KMS-11 (cell line): ENCODE data around the gene MAP3K7CL.

Experiments used
- H2AFZ ChIP-seq: fragments of 200-600 bp; sonication (generic); 2 replicates; pipeline ENCODE4 v1.6.1; 2016; ENCODE audit warnings: antibody characterized with exemption, mixed run types, low read depth
- H3K27ac ChIP-seq: fragments of 200-600 bp; sonication (generic); 2 replicates; pipeline ENCODE4 v1.6.1; 2016; ENCODE audit warnings: mild to moderate bottlenecking, mixed run types
- H3K27me3 ChIP-seq: fragments of 200-600 bp; sonication (generic); 2 replicates; pipeline ENCODE4 v1.6.1; 2017; ENCODE audit warnings: mild to moderate bottlenecking, low read depth, mixed run types, moderate library complexity; ENCODE audit not compliant: insufficient read depth
- H3K36me3 ChIP-seq: fragments of 200-600 bp; sonication (generic); 2 replicates; pipeline ENCODE4 v1.6.1; 2017; ENCODE audit warnings: mild to moderate bottlenecking, mixed run types; ENCODE audit not compliant: insufficient read depth
- H3K4me1 ChIP-seq: fragments of 200-600 bp; sonication (generic); 2 replicates; pipeline ENCODE4 v1.6.1; 2016; ENCODE audit warnings: mild to moderate bottlenecking, low read depth, mixed run types; ENCODE audit not compliant: poor library complexity, severe bottlenecking
- H3K4me2 ChIP-seq: fragments of 200-600 bp; sonication (generic); 2 replicates; pipeline ENCODE4 v1.7.0; 2016; ENCODE audit warnings: mild to moderate bottlenecking, mixed run types
- H3K4me3 ChIP-seq: fragments of 200-600 bp; sonication (generic); IDR thresholded peaks from 2 replicates; pipeline ENCODE4 v1.6.1; 2017; ENCODE audit warnings: low read depth, low read length, mixed read lengths; ENCODE audit not compliant: insufficient read depth
- H3K79me2 ChIP-seq: fragments of 200-600 bp; sonication (generic); 2 replicates; pipeline ENCODE4 v1.6.1; 2016; ENCODE audit warnings: low read depth, mixed run types; ENCODE audit not compliant: insufficient read depth
- H3K9ac ChIP-seq: fragments of 200-600 bp; sonication (generic); 2 replicates; pipeline ENCODE4 v1.6.1; 2016; ENCODE audit warnings: mild to moderate bottlenecking, mixed run types
- H4K20me1 ChIP-seq: fragments of 200-600 bp; sonication (generic); 2 replicates; pipeline ENCODE4 v1.6.1; 2016; ENCODE audit warnings: mild to moderate bottlenecking, mixed run types; ENCODE audit not compliant: insufficient read depth
- TF ChIP-seq, protein P1 (sequence below): fragments of 200-600 bp; sonication (generic); conservative IDR thresholded peaks from 2 replicates; pipeline ENCODE4 v1.6.1; 2017; ENCODE audit warnings: low read depth, mild to moderate bottlenecking, antibody characterized with exemption, low read length, moderate library complexity, mixed read lengths

MAP3K7CL gene

GRCh38 chr21:29205009-29205408 lies 74.6 kb downstream of the MAP3K7CL start:
- Histone ChIP-seq H3K79me2 (no peaks in the 10 kb centered on the region), H3K4me1 (no peaks in the 10 kb centered on the region), H3K9ac (no peak overlapping the region), H3K27ac (no peak overlapping the region), H3K4me2 (no peak overlapping the region), H2AFZ (no peak overlapping the region), H3K27me3 (no peaks in the 10 kb centered on the region), H4K20me1 (no peaks in the 10 kb centered on the region), H3K36me3 (no peaks in the 10 kb centered on the region), H3K4me3 (no peak overlapping the region)
- TF ChIP-seq, protein P1, sequence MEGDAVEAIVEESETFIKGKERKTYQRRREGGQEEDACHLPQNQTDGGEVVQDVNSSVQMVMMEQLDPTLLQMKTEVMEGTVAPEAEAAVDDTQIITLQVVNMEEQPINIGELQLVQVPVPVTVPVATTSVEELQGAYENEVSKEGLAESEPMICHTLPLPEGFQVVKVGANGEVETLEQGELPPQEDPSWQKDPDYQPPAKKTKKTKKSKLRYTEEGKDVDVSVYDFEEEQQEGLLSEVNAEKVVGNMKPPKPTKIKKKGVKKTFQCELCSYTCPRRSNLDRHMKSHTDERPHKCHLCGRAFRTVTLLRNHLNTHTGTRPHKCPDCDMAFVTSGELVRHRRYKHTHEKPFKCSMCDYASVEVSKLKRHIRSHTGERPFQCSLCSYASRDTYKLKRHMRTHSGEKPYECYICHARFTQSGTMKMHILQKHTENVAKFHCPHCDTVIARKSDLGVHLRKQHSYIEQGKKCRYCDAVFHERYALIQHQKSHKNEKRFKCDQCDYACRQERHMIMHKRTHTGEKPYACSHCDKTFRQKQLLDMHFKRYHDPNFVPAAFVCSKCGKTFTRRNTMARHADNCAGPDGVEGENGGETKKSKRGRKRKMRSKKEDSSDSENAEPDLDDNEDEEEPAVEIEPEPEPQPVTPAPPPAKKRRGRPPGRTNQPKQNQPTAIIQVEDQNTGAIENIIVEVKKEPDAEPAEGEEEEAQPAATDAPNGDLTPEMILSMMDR: no peak

- TF ChIP-seq, protein P1: no peak
- no peak overlapping the region for H2AFZ ChIP-seq
- no peaks in the 10 kb centered on the region for H3K36me3 ChIP-seq
- H4K20me1 ChIP-seq: no peaks in the 10 kb centered on the region
- no peaks in the 10 kb centered on the region for H3K27me3 ChIP-seq
- H3K4me3 ChIP-seq: no peak overlapping the region
- H3K27ac ChIP-seq: no peak overlapping the region
- no peak overlapping the region for H3K4me2 ChIP-seq
- no peak overlapping the region for H3K9ac ChIP-seq
- no peaks in the 10 kb centered on the region for H3K4me1 ChIP-seq
- no peaks in the 10 kb centered on the region for H3K79me2 ChIP-seq
Observed at GRCh38 chr21:29205988-29206387, 75.5 kb downstream of the MAP3K7CL start.

GRCh38 chr21:29206445-29206844 lies 76.0 kb downstream of the MAP3K7CL start:
- TF ChIP-seq, protein P1: no peak
- Histone ChIP-seq H3K27ac (no peak overlapping the region), H3K36me3 (no peaks in the 10 kb centered on the region), H3K4me2 (no peak overlapping the region), H3K9ac (no peak overlapping the region), H3K27me3 (no peaks in the 10 kb centered on the region), H3K79me2 (no peaks in the 10 kb centered on the region), H4K20me1 (no peaks in the 10 kb centered on the region), H3K4me3 (no peak overlapping the region), H3K4me1 (no peaks in the 10 kb centered on the region), H2AFZ (no peak overlapping the region)

DNA sequence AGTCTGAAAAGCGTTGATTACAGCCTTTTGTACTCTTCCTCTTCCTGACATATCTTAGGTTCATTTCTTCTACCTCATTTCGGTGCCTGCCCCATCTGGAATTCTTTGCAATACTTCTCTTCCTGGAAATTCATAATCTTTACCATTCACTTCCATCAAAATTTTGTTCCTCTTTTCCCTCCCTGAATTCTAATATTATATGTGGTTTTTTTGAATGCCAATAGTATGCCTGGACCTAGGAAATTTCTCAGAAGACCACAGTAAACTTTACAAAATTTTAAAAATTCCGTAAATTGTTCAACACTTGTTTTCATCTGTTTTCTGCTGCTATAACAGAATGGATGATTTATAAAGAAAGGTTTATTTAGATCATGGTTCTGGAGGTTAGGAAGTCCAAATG lies 76.8 kb downstream of the MAP3K7CL start:
- H3K27ac ChIP-seq: no peak overlapping the region
- H3K27me3 ChIP-seq: no peaks in the 10 kb centered on the region
- no peaks in the 10 kb centered on the region for H3K36me3 ChIP-seq
- TF ChIP-seq, protein P1: no peak
- H3K9ac ChIP-seq: no peak overlapping the region
- H2AFZ ChIP-seq: no peak overlapping the region
- H3K4me3 ChIP-seq: no peak overlapping the region
- H4K20me1 ChIP-seq: no peaks in the 10 kb centered on the region
- H3K79me2 ChIP-seq: no peaks in the 10 kb centered on the region
- no peaks in the 10 kb centered on the region for H3K4me1 ChIP-seq
- H3K4me2 ChIP-seq: no peak overlapping the region
